Umbilical cord (tissue), 2 donors: Measurements from ENCODE around the gene TCF7. TPM values are rescaled to one million over a fixed set of nuclear protein-coding genes. Genes with fewer than 3 reads are reported as not detected.
A peak's percentile ranks its signal among the peaks of the same experiment; 100 is the strongest.

ENCODE experiments used
- DNase-seq: peaks from one replicate; pipeline ENCODE4 v3.0.0-alpha.2; 2015; ENCODE audit warnings: low spot score
- total RNA-seq: library from RNA; depleted of rRNA; stranded (reverse); fragments of >200 nt; gene quantifications from one replicate; pipeline ENCODE4 v1.2.3, GENCODE V29; 2014; ENCODE audit warnings: low replicate concordance; ENCODE audit not compliant: insufficient read depth

The TCF7 gene
- total RNA-seq, 1 donor from 2014 or later, result 0.96 TPM

GRCh38 chr5:134131165-134131564, 16.7 kb downstream of the TCF7 start:
- DNase-seq, result no peak

GRCh38 chr5:134131578-134132350, 17.3 kb downstream of the TCF7 start:
- no peak for DNase-seq

- no peak for DNase-seq
These were observed 18.1 kb downstream of the TCF7 start for GRCh38 chr5:134132372-134133187.

- no peak for DNase-seq
These were observed 18.9 kb downstream of the TCF7 start for GRCh38 chr5:134133188-134133994.

- no peak for DNase-seq
These were observed 19.6 kb downstream of the TCF7 start for GRCh38 chr5:134133995-134134541.

GRCh38 chr5:134135091-134135655, 20.7 kb downstream of the TCF7 start:
- no peak for DNase-seq

GRCh38 chr5:134136221-134136631, 21.7 kb downstream of the TCF7 start:
- no peak for DNase-seq

GRCh38 chr5:134136771-134137170, 22.3 kb downstream of the TCF7 start:
- no peak for DNase-seq

- no peak for DNase-seq
These were observed 24.2 kb downstream of the TCF7 start for GRCh38 chr5:134138416-134139376.

- DNase-seq, result no peak
These were observed 24.9 kb downstream of the TCF7 start for GRCh38 chr5:134139377-134139851.

GRCh38 chr5:134139891-134140469, 25.5 kb downstream of the TCF7 start:
- no peak for DNase-seq

GRCh38 chr5:134140530-134141201, 26.2 kb downstream of the TCF7 start:
- DNase-seq, result peak; percentile 69

- no peak for DNase-seq
These were observed 27.0 kb downstream of the TCF7 start for GRCh38 chr5:134141331-134142050.

GRCh38 chr5:134142052-134142451, 27.6 kb downstream of the TCF7 start:
- no peak for DNase-seq

- no peak for DNase-seq
These were observed 28.3 kb downstream of the TCF7 start for GRCh38 chr5:134142806-134143205.

- no peak for DNase-seq
These were observed 28.9 kb downstream of the TCF7 start for GRCh38 chr5:134143431-134143830.

- DNase-seq, result no peak
These were observed 29.8 kb downstream of the TCF7 start for GRCh38 chr5:134143944-134144941.
